ENCODE data around the gene QPCT. TPM values are rescaled to one million over a fixed set of nuclear protein-coding genes. Genes with fewer than 3 reads are reported as not detected.

Gene QPCT
- polyA plus RNA-seq, 1 of the 3 experiments (the other 2 are of a cell fraction) = 0.12 TPM

DNA sequence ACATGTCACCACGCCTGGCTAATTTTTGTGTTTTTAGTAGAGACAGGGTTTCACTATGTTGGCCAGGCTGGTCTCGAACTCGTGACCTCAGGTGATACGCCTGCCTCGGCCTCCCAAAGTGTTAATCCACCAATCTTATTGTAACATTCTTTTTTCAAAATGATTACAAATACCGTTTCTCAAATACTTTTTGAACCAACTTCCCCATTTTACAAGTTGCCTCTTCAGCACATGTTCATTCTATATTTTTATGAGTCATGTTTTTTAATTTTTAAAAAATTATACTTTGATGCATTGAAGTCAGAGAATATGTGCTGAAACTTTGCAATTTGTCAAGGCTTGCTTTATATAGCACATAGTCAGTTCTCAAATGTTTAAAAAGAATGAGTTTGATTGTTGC, 58.2 kb downstream of the QPCT start:
- Histone ChIP-seq H3K9ac (no peak overlapping the region), H2AFZ (ENCODE audit: low read depth) (no peak overlapping the region), H3K4me2 (no peak overlapping the region), H3K27me3 (ENCODE audit: insufficient read depth) (no peaks in the 10 kb centered on the region), H3K79me2 (ENCODE audit: insufficient read depth) (no peaks in the 10 kb centered on the region), H3K36me3 (replicated peaks in 1 of 2; ENCODE audit: control insufficient read depth in 1 of 2, insufficient read depth in 2 of 2, low read length in 1 of 2) (no peaks in the 10 kb centered on the region), H3K4me1 (ENCODE audit: control insufficient read depth in 1 of 2, insufficient read depth in 2 of 2, low read depth in 1 of 2, low read length in 1 of 2) (no peaks in the 10 kb centered on the region), H3K9me3 (0 out of 2 replicates have a peak, but pooled peaks cover 5% of the 10 kb centered on the region), H3F3A (replicated peaks; ENCODE audit: insufficient read depth) (no peaks in the 10 kb centered on the region), H4K20me1 (ENCODE audit: insufficient read depth) (no peaks in the 10 kb centered on the region), H3K4me3 (ENCODE audit: low read depth in 2 of 2, low read length in 1 of 2) (no peak overlapping the region), H3K27ac (ENCODE audit: low read depth in 2 of 2, low read length in 1 of 2) (no peak overlapping the region), H3K9me2 (no peaks in the 10 kb centered on the region)
- TF ChIP-seq EZH2phosphoT487 (IDR thresholded peaks at IDR 0.05; ENCODE audit: borderline replicate concordance, low read depth) = no peak
- TF ChIP-seq, protein P1, sequence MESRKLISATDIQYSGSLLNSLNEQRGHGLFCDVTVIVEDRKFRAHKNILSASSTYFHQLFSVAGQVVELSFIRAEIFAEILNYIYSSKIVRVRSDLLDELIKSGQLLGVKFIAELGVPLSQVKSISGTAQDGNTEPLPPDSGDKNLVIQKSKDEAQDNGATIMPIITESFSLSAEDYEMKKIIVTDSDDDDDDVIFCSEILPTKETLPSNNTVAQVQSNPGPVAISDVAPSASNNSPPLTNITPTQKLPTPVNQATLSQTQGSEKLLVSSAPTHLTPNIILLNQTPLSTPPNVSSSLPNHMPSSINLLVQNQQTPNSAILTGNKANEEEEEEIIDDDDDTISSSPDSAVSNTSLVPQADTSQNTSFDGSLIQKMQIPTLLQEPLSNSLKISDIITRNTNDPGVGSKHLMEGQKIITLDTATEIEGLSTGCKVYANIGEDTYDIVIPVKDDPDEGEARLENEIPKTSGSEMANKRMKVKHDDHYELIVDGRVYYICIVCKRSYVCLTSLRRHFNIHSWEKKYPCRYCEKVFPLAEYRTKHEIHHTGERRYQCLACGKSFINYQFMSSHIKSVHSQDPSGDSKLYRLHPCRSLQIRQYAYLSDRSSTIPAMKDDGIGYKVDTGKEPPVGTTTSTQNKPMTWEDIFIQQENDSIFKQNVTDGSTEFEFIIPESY (IDR thresholded peaks at IDR 0.05; ENCODE audit: borderline replicate concordance, low read depth) = no peak
- TF ChIP-seq GABPA (IDR thresholded peaks at IDR 0.05; ENCODE audit: low read depth) = no peak
- TF ChIP-seq, protein P2, sequence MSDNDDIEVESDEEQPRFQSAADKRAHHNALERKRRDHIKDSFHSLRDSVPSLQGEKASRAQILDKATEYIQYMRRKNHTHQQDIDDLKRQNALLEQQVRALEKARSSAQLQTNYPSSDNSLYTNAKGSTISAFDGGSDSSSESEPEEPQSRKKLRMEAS (IDR thresholded peaks at IDR 0.05; ENCODE audit: low read depth) = no peak
- TF ChIP-seq JUND (IDR thresholded peaks at IDR 0.05) = no peak
- CTCF ChIA-PET = interaction anchor here (6.2 to 14.4 kb wide), 2 partner anchors 12 to 478 kb away, joined by 51 to 546 read pairs; no protein-coding TSS in a partner anchor
- WGBS (ENCODE audit: low lambda C conversion rate) = 92% methylated on average over 6 of the region's 6 CpGs
- no peak for DNase-seq
- POLR2A ChIA-PET = no interaction called here

DNA sequence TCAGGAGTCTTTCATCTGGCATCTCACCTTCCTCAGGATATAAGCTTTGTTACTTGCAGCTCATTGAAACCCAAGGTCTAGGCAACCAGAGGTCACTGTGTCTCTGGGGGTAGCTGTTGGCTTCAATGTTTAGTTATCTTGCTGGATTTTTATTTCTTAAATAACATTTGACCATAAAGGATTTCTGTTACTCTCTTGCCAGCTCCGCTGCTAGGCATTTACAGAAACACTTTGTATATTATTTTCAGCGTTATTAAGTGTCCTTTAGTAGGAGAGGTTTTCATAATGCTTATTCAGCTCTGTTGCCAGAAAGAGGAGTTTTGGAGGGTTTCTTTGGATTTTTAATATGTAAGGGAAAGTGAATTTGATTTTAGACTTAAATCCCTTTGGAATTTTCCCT, 61.4 kb downstream of the QPCT start:
- no peaks in the 10 kb centered on the region for H3K79me2 ChIP-seq (ENCODE audit: insufficient read depth)
- CTCF ChIA-PET = interaction anchor here (0.9 to 14.4 kb wide), 5 partner anchors 9 to 475 kb away, joined by 3 to 546 read pairs (median 27); no protein-coding TSS in a partner anchor
- H3K9ac ChIP-seq = no peak overlapping the region
- no peak for DNase-seq
- POLR2A ChIA-PET = no interaction called here
- H4K20me1 ChIP-seq (ENCODE audit: insufficient read depth) = no peaks in the 10 kb centered on the region
- no peaks in the 10 kb centered on the region for H3K9me2 ChIP-seq
- H3K27me3 ChIP-seq (ENCODE audit: insufficient read depth) = no peaks in the 10 kb centered on the region
- no peak overlapping the region for H3K27ac ChIP-seq (ENCODE audit: low read depth in 2 of 2, low read length in 1 of 2)
- H3K36me3 ChIP-seq (replicated peaks in 1 of 2; ENCODE audit: control insufficient read depth in 1 of 2, insufficient read depth in 2 of 2, low read length in 1 of 2) = no peaks in the 10 kb centered on the region
- 0 out of 2 replicates have a peak, but pooled peaks cover 5% of the 10 kb centered on the region for H3K9me3 ChIP-seq
- no peaks in the 10 kb centered on the region for H3F3A ChIP-seq (replicated peaks; ENCODE audit: insufficient read depth)
- no peak overlapping the region for H3K4me2 ChIP-seq
- no peaks in the 10 kb centered on the region for H3K4me1 ChIP-seq (ENCODE audit: control insufficient read depth in 1 of 2, insufficient read depth in 2 of 2, low read depth in 1 of 2, low read length in 1 of 2)
- 93% methylated on average over 2 of the region's 2 CpGs for WGBS (ENCODE audit: low lambda C conversion rate)
- H3K4me3 ChIP-seq (ENCODE audit: low read depth in 2 of 2, low read length in 1 of 2) = no peak overlapping the region
- TF ChIP-seq FOSL2 (IDR thresholded peaks at IDR 0.05; ENCODE audit: borderline replicate concordance, low read depth) (no peak), SIN3A (IDR thresholded peaks at IDR 0.05; ENCODE audit: borderline replicate concordance, low read depth, low read length) (no peak), EZH2phosphoT487 (IDR thresholded peaks at IDR 0.05; ENCODE audit: borderline replicate concordance, low read depth) (no peak), POLR2AphosphoS5 (IDR thresholded peaks at IDR 0.05; ENCODE audit: low read depth, low read length) (no peak), RCOR1 (IDR thresholded peaks at IDR 0.05; ENCODE audit: low read length) (no peak), TCF12 (IDR thresholded peaks at IDR 0.05) (no peak), NRF1 (IDR thresholded peaks at IDR 0.05; ENCODE audit: low read depth, low read length) (no peak), MXI1 (IDR thresholded peaks at IDR 0.05; ENCODE audit: low read depth, low read length) (no peak), CHD2 (IDR thresholded peaks at IDR 0.05; ENCODE audit: low read length, partially characterized antibody) (no peak), NFIC (IDR thresholded peaks at IDR 0.05; ENCODE audit: borderline replicate concordance) (no peak), RFX5 (IDR thresholded peaks at IDR 0.05; ENCODE audit: low read length) (no peak)
- TF ChIP-seq, protein P3, sequence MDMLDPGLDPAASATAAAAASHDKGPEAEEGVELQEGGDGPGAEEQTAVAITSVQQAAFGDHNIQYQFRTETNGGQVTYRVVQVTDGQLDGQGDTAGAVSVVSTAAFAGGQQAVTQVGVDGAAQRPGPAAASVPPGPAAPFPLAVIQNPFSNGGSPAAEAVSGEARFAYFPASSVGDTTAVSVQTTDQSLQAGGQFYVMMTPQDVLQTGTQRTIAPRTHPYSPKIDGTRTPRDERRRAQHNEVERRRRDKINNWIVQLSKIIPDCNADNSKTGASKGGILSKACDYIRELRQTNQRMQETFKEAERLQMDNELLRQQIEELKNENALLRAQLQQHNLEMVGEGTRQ (IDR thresholded peaks at IDR 0.05; ENCODE audit: borderline replicate concordance, low read depth, low read length) = no peak
- TF ChIP-seq, protein P4, sequence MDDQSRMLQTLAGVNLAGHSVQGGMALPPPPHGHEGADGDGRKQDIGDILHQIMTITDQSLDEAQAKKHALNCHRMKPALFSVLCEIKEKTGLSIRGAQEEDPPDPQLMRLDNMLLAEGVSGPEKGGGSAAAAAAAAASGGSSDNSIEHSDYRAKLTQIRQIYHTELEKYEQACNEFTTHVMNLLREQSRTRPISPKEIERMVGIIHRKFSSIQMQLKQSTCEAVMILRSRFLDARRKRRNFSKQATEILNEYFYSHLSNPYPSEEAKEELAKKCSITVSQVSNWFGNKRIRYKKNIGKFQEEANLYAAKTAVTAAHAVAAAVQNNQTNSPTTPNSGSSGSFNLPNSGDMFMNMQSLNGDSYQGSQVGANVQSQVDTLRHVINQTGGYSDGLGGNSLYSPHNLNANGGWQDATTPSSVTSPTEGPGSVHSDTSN (IDR thresholded peaks at IDR 0.05) = no peak
- TF ChIP-seq, protein P5, sequence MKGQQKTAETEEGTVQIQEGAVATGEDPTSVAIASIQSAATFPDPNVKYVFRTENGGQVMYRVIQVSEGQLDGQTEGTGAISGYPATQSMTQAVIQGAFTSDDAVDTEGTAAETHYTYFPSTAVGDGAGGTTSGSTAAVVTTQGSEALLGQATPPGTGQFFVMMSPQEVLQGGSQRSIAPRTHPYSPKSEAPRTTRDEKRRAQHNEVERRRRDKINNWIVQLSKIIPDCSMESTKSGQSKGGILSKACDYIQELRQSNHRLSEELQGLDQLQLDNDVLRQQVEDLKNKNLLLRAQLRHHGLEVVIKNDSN (IDR thresholded peaks at IDR 0.05; ENCODE audit: borderline replicate concordance, low read depth) = no peak
- TF ChIP-seq, protein P6, sequence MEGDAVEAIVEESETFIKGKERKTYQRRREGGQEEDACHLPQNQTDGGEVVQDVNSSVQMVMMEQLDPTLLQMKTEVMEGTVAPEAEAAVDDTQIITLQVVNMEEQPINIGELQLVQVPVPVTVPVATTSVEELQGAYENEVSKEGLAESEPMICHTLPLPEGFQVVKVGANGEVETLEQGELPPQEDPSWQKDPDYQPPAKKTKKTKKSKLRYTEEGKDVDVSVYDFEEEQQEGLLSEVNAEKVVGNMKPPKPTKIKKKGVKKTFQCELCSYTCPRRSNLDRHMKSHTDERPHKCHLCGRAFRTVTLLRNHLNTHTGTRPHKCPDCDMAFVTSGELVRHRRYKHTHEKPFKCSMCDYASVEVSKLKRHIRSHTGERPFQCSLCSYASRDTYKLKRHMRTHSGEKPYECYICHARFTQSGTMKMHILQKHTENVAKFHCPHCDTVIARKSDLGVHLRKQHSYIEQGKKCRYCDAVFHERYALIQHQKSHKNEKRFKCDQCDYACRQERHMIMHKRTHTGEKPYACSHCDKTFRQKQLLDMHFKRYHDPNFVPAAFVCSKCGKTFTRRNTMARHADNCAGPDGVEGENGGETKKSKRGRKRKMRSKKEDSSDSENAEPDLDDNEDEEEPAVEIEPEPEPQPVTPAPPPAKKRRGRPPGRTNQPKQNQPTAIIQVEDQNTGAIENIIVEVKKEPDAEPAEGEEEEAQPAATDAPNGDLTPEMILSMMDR (IDR thresholded peaks at IDR 0.05) = no peak
- TF ChIP-seq, protein P7, sequence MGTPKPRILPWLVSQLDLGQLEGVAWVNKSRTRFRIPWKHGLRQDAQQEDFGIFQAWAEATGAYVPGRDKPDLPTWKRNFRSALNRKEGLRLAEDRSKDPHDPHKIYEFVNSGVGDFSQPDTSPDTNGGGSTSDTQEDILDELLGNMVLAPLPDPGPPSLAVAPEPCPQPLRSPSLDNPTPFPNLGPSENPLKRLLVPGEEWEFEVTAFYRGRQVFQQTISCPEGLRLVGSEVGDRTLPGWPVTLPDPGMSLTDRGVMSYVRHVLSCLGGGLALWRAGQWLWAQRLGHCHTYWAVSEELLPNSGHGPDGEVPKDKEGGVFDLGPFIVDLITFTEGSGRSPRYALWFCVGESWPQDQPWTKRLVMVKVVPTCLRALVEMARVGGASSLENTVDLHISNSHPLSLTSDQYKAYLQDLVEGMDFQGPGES (IDR thresholded peaks at IDR 0.05; ENCODE audit: low read depth, low read length) = no peak
- H2AFZ ChIP-seq (ENCODE audit: low read depth) = no peak overlapping the region

Measured in SK-N-SH (cell line).